NCI-H2107 (cell line): ENCODE measurements around the gene APLP2.
A peak's percentile ranks its signal among the peaks of the same experiment; 100 is the strongest.
"Not testable (repeated sequence)": the region's sequence is repeated elsewhere in the genome, so short reads cannot be mapped to it uniquely, and the experiment has no call there.

Experiments used
- DNase-seq: peaks from one replicate; lab custom pipeline; 2025; lab: John Stamatoyannopoulos, UW

Gene APLP2

DNA sequence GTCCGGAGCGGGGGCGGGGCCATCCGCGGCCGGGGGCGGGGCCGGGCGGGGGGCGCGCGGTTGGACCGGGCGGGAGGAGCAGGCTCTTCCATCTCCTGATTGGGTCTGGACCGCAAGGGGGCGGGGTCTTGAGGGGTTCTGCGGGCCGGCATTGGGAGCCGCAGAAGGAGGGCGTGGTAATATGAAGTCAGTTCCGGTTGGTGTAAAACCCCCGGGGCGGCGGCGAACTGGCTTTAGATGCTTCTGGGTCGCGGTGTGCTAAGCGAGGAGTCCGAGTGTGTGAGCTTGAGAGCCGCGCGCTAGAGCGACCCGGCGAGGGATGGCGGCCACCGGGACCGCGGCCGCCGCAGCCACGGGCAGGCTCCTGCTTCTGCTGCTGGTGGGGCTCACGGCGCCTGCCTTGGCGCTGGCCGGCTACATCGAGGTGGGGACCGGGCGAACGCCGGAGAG, at the start of gene APLP2:
APLP2 (plus strand) TSS at position 236 of the 450 bp plus-strand sequence; CDS start at position 320, 84 bp downstream.
- peak; percentile 89 for DNase-seq

DNA sequence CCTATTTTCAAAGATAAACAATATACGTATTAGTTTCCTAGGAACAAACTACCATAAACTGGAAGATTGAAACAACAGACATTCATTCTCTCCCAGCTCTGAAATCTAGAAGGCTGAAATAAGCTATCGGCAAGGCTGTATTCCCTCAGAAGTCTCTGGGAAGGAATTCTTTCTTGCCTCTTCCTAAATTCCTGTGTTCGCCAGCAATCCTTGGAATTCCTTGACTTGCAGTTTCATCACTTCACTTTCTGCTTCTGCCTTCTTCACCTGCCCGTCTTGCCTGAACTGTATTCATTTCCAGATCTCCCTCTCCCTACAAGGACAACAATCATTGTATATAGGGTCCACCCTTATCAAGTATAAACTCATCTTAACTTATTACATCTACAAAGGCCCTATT, 49.4 kb upstream of the APLP2 start:
- no peak for DNase-seq

DNA sequence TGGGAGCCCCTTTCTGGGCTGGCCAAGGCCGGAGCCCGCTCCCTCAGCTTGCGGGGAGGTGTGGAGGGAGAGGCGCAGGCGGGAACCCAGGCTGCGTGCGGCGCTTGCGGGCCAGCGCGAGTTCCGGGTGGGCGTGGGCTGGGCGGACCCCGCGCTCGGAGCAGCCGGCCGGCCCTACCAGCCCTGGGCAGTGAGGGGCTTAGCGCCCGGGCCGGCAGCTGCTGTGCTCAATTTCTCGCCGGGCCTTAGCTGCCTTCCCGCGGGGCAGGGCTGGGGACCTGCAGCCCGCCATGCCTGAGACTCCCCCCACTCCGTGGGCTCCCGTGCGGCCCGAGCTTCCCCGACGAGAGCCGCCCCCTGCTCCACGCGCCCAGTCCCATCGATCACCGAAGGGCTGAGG, 48.1 kb upstream of the APLP2 start:
- not testable (repeated sequence) for DNase-seq

DNA sequence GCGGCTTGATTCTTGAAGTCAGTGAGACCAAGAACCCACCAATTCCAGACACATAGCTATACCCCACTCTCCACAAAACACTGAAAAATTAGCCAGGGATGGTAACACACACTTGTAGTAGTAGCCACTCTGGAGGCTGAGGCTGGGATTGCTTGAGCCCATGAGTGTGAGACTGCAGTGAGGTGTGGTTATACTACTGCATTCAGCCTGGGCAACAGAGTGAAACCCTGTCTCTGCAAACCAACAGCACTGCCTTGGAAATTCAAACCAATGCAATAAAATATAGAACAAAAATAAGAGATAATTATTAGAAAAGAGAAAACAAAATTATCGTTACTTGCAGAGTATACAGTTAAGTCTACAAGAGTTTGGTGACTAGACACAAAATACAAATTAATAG, 46.9 kb upstream of the APLP2 start:
- no peak for DNase-seq

- DNase-seq: no peak
These were observed 46.5 kb upstream of the APLP2 start for GRCh38 chr11:130023204-130023603.

DNA sequence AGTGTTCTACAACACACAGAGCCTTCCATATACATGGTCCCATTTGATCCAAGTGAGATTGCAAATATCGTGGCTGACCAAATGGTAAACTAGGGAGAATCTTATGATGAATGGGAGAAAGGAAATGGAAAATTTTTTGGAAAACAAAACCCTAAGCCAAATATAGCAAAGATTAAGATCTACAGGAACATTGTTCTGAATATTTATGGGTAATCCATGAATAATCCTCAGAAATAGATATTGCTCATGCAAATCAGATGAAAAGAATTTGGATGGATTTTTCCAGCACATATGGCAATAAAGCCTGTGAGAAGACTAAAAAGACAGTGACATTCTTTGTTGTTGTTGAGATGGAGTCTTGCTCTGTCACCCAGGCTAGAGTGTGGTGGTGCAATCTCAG, 45.3 kb upstream of the APLP2 start:
- no peak for DNase-seq

- no peak for DNase-seq
These were observed 44.3 kb upstream of the APLP2 start for GRCh38 chr11:130025371-130025770.

- no peak for DNase-seq
These were observed 40.6 kb upstream of the APLP2 start for GRCh38 chr11:130029137-130029536.

DNA sequence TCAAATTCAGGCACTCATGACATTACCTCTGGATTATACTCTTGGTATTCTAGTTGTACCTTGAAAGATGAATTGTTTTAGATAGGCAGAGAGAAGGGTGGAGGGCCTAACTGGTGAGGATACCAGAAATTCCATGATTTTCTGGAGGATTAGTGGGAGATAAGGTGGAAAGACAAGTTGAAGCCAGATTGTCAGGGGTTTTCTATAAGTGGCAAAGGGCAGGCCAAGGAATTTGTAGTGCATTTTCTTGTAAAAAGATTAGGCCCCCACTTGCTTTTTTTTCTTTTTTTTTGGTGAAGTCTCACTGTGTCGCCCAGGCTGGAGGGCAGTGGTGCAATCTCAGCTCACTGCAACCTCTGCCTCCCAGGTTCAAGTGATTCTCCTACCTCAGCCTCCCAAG, 38.6 kb upstream of the APLP2 start:
- no peak for DNase-seq

GRCh38 chr11:130031945-130032344, 37.7 kb upstream of the APLP2 start:
- DNase-seq: no peak

- DNase-seq: no peak
These were observed 36.8 kb upstream of the APLP2 start for GRCh38 chr11:130032931-130033330.

- DNase-seq: no peak
These were observed 35.5 kb upstream of the APLP2 start for GRCh38 chr11:130034236-130034635.

DNA sequence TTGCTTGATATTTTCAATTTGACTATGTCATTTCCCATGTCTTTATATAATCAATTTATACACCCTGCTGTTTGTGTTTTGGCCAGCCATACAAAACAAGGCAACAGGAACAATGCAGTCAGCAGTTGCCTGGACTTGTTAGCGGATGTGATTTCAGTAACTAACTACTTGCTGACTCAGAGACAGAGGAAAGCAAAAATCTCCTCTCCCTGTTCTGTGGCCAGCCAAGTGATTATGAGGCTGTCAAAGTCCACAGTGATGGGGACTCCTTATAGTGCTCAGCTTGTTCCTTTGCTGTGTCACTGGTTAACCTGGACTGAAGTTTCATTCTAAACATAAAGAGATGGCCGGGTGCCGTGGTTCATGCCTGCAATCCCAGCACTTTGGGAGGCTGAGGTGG, 32.6 kb upstream of the APLP2 start:
- no peak for DNase-seq

DNA sequence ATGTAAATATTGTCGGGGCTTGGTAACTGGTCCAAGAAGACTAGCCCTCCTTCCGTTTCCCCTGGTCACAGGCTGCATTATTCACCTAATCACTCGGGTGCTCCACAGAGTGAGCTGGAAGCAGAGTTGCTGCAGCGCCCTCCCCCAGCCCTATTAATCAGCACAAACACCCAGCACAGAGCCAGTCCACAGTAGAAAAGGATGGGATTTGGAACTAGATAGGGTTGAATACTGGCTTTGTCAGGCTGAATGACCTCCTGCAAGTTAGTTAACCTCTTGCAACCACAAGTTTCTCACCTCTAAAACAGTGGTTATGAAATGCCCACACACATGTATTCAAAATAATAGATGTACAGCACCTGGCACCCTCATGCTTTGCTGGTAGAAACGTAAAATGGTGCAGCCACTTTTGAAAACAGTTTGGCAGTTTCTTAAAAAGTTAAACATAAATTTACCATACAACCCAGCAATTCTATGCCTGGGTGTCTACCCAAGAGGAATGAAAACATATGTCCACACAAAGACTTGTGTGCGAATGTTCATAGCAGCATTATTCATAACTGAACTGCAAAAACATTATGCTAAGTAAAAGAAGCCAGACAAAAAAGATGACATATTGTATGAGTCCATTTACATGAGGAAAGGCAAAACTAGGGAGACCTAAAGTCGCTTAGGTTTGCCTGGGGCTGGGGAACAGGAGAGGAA, 31.7 kb upstream of the APLP2 start:
- DNase-seq: no peak

GRCh38 chr11:130040281-130040940, 29.3 kb upstream of the APLP2 start:
- DNase-seq: no peak

- DNase-seq: no peak
These were observed 27.6 kb upstream of the APLP2 start for GRCh38 chr11:130042093-130042591.

DNA sequence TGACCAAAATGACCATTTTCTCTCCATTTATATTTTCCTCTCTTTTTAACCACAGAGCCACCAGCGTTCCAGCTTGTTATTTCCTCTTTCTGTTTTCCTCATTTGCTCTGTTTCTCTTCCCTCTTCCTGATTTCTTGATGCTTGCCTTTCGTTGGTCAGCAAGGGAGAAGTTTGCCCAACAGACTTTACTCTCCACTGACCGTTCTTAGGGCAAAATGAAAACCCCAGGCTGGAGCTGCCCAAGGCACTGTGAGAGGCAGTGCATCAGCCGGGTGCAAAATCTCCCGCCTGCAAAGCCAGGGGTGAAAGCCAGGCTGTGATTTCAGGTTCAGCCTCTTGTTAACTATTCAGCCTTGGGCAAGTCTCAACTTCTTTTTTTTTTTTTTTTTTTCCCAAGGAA, 26.1 kb upstream of the APLP2 start:
- DNase-seq: no peak

- DNase-seq: no peak
These were observed 22.6 kb upstream of the APLP2 start for GRCh38 chr11:130047141-130047540.

GRCh38 chr11:130049328-130049771, 20.3 kb upstream of the APLP2 start:
- DNase-seq: no peak

GRCh38 chr11:130050257-130050656, 19.4 kb upstream of the APLP2 start:
- no peak for DNase-seq

DNA sequence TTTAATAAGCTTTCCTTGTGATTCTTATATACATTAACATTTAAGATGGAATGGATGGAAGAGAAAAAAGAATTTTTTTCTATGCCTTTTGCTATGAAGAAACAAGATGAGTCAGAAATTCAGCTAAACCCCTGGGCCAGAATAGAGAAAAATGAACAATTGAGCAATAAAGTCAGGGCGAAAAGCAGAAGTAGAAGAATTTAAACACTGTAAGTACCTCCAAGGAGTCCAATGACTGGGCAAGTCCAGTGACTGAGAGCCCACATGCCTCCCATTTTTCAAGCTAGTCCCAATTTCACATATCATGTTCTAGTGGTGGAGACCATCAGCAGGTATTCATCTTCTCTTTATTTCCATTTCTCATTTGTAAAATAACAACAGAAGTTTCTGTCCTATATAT, 18.6 kb upstream of the APLP2 start:
- DNase-seq: no peak

DNA sequence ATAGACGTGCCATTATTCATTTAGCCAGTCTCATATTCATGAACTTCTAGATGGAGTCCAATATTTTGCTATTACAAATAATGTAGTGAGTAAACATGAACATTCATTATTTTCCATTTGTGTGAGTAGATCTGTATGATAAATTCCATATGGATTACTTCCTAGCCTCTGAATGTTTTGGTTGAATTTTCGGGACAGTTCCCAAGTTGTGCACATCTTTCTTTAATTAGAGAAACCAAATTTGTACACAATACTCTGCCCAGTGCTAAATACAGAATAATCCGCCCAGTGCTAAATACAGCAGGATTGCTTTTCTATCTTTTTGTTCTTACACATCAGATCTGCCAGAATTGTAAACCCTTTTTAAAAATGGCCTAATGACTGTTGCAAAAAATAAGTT, 17.1 kb upstream of the APLP2 start:
- no peak for DNase-seq

DNA sequence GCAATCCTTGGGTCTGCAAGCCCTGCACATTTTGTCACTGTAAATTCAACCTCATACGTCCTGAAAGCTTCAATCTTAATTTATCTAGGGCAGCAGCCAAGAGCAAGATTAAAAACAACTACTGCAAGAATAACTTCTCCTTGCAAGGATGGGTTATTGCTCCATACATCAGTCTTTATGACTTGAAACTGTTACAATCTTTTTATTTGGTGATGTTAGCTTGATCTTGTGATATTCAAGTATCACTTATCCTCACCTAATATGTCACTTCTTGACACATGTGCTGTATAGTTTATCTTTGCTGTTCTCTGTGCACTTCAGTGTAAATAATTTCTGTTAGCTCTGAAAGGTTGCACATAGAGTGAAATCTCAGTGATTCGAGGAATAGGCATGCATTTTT, 14.7 kb upstream of the APLP2 start:
- DNase-seq: no peak

DNA sequence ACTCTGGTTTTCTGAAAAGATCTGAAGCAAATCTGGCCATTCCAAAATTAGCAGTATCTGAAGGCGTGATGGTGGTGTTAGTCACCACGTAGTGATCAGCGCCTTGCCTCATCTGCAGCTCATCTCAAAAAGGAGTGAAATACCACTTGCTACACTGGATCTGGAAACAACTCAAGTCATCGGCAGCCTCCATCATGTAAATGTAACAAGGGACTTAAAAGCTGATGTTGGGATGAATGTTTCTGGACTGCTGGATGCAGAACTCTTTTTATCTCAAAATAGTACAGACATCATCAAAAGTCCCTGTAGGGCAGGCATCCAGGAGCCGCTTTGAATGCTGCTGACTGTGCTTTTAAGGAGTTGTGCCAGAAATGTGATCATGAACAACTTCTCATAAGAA, 14.1 kb upstream of the APLP2 start:
- no peak for DNase-seq
